ENCODE measurements around the gene HGS. TPM values are rescaled to one million over a fixed set of nuclear protein-coding genes. Genes with fewer than 3 reads are reported as not detected.
A peak's percentile ranks its signal among the peaks of the same experiment; 100 is the strongest.

Gene HGS
- total and polyA plus RNA-seq, 2 of the 4 experiments (the other 2 are of a cell fraction), result 52.5 to 137 TPM

DNA sequence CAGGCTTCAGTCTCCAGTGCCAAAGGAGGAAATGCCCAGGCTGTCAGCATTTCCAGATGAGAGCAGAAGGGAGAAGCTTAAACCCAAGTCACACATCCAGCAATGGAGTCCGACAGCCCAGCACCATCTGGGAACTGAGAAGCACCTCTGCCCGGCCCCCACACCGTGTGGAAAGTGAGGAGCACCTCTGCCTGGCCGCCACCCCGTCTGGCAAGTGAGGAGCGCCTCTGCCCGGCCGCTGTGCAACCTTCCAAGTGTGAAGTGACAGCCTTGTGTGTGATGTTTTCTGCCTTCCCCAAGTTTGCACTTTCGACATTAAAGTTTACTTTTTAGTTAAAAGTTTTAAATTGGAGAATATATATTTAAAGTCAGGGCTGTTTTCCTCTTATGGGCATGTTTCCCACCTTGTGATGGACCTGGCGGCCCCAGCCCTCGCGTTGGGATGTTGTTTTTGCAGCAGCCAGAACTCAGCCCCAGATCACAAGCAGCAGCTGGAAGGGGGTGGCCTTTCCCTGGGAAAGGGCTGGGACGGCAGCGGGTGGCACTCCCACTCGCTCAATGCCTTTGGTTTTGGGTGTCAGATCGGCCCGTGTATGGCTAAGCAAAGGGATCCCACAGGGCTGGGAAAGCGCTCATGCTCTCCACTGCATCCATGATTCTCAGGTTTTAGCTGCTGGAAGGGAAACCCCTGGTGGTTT, 10.1 kb upstream of the HGS start:
- Histone ChIP-seq H3K27ac (ENCODE audit: insufficient read depth, low read length) (no peak overlapping the region), H2AK5ac (ENCODE audit: low read depth, low read length) (no peak overlapping the region), H3K4ac (ENCODE audit: low read depth, low read length) (no peak overlapping the region), H3K36me3 (ENCODE audit: control insufficient read depth, insufficient read depth, low read length) (peaks cover 45% of the 10 kb centered on the region), H4K8ac (ENCODE audit: low read depth in 2 of 2, low read length in 2 of 2) (no peak overlapping the region), H4K5ac (ENCODE audit: low read depth, low read length) (no peak overlapping the region), H3K9me3 (ENCODE audit: control insufficient read depth, insufficient read depth, low read length) (no peaks in the 10 kb centered on the region), H2AFZ (replicated peaks; ENCODE audit: low read length, poor library complexity) (no peak overlapping the region), H3K56ac (ENCODE audit: extremely low read depth, insufficient read depth, low read length) (no peak overlapping the region), H3K79me1 (ENCODE audit: low read depth in 1 of 2, low read length in 2 of 2) (peaks cover 15 to 53% of the 10 kb centered on the region in 2 experiments), H3K9ac (ENCODE audit: low read depth, low read length) (no peak overlapping the region), H3K14ac (replicated peaks; ENCODE audit: low read depth, low read length) (no peak overlapping the region), H3K4me1 (ENCODE audit: control insufficient read depth, insufficient read depth, low read length) (no peaks in the 10 kb centered on the region), H3K23ac (ENCODE audit: low read depth, low read length) (no peak overlapping the region), H2BK5ac (ENCODE audit: low read depth, low read length, poor library complexity, severe bottlenecking) (no peak overlapping the region), H3K4me2 (ENCODE audit: low read depth, low read length) (no peak overlapping the region), H3K18ac (ENCODE audit: low read depth, low read length) (no peak overlapping the region), H4K91ac (ENCODE audit: insufficient read depth, low read depth, low read length) (no peak overlapping the region), H2AK9ac (replicated peaks; ENCODE audit: low read depth, low read length, poor library complexity) (no peak overlapping the region), H3K27me3 (ENCODE audit: control insufficient read depth, insufficient read depth, low read length) (no peaks in the 10 kb centered on the region), H3K9me1 (ENCODE audit: insufficient read depth, low read length) (no peaks in the 10 kb centered on the region), H2BK120ac (ENCODE audit: low read depth, low read length) (no peak overlapping the region), H2BK15ac (ENCODE audit: low read depth, low read length) (no peak overlapping the region), H3K4me3 (ENCODE audit: insufficient read depth, low read depth, low read length) (no peak overlapping the region), H4K20me1 (ENCODE audit: insufficient read depth, low read length) (peaks cover 8% of the 10 kb centered on the region; the same call in 1 of the 2 replicates), H2BK20ac (ENCODE audit: low read depth, low read length) (no peak overlapping the region)
- no peak for DNase-seq
- ChIA-PET CTCF (no interaction called here), POLR2A (ENCODE audit: unreplicated experiment) (no interaction called here)
- intact Hi-C loops (cut with micrococcal nuclease), result no loop called here
- in situ Hi-C loops (cut with MboI; ENCODE audit: low sequenced_read_pairs), result no loop called here
- BruUV-seq (replicated peaks), result TSS peak; percentile 85
- dilution Hi-C loops (cut with HindIII; ENCODE audit: low sequenced_read_pairs, unreplicated experiment), result no loop called here
- WGBS, 2 experiments (ENCODE audit: extremely low coverage in 2 of 2, insufficient read length in 1 of 2), result 93% methylated on average over 7 of the region's 18 CpGs; no CpG with 5 or more reads in 1 of the 2 experiments
- no peak for ATAC-seq (ENCODE audit: low read depth)
- TF ChIP-seq MXI1 (IDR thresholded peaks at IDR 0.05; ENCODE audit: borderline replicate concordance, low read depth, low read length) (no peak), POLR2A (IDR thresholded peaks at IDR 0.05; ENCODE audit: low read depth, low read length) (no peak), SMC3 (IDR thresholded peaks at IDR 0.05; ENCODE audit: low read depth, low read length) (no peak), CTCF (conservative IDR thresholded peaks at IDR 0.05; ENCODE audit: low read depth, low read length) (no peak), MAZ (IDR thresholded peaks at IDR 0.05; ENCODE audit: borderline replicate concordance, low read depth, low read length) (no peak), FOS (IDR thresholded peaks at IDR 0.05; ENCODE audit: low read depth, low read length) (no peak), RCOR1 (IDR thresholded peaks at IDR 0.05; ENCODE audit: insufficient replicate concordance, low read length) (no peak), BHLHE40 (IDR thresholded peaks at IDR 0.05; ENCODE audit: low read depth, low read length) (no peak), CEBPB (IDR thresholded peaks at IDR 0.05; ENCODE audit: low read depth, low read length) (no peak)
- TF ChIP-seq, protein P1, sequence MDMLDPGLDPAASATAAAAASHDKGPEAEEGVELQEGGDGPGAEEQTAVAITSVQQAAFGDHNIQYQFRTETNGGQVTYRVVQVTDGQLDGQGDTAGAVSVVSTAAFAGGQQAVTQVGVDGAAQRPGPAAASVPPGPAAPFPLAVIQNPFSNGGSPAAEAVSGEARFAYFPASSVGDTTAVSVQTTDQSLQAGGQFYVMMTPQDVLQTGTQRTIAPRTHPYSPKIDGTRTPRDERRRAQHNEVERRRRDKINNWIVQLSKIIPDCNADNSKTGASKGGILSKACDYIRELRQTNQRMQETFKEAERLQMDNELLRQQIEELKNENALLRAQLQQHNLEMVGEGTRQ (IDR thresholded peaks at IDR 0.05; ENCODE audit: low read depth, low read length), result no peak
